Ovary (tissue), 3 donors: ENCODE data around the gene CACNA1C.

ENCODE experiments used
- EP300 ChIP-seq: sonication (generic); formaldehyde crosslinking; IDR thresholded peaks from one replicate; pipeline ENCODE4 v1.6.1; 2017; ENCODE audit warnings: antibody characterized with exemption
- POLR2A ChIP-seq: fragments of 450-650 bp; IDR thresholded peaks from one replicate; pipeline ENCODE4 v1.6.1; 2017; ENCODE audit warnings: antibody characterized with exemption, mild to moderate bottlenecking, moderate library complexity
- TF ChIP-seq, protein P1 (sequence below), 3 donors: fragments of 450-650 bp in 2 of 3; fragments of 200-600 bp in 1 of 3; IDR thresholded peaks; one replicate each; pipeline versions ENCODE4 v1.5.1 to v1.8.0; 2016 to 2022; ENCODE audit warnings: antibody characterized with exemption in 3 of 3, mild to moderate bottlenecking in 1 of 3
- donor health status: DM: no; HTN: no; CAD: no.

DNA sequence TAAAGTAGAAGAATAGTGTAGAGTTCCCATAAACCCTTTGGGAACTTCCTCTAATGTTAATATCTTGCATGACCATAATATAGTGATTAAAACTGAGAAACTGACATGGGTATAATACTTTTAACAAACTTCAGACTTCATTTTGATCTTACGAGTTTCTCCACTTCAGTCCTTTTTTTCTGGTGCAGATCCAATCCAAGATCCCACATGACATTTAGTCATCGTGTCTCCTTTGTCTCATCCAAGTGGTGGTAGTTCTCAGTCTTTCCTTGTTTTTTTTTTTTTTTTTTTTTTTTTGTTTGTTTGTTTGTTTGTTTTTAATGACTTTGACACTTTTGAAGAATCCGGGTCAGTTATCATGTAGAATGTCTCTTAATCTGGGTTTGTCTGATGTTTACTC is 179.2 kb downstream of the CACNA1C start:
- TF ChIP-seq, protein P1, sequence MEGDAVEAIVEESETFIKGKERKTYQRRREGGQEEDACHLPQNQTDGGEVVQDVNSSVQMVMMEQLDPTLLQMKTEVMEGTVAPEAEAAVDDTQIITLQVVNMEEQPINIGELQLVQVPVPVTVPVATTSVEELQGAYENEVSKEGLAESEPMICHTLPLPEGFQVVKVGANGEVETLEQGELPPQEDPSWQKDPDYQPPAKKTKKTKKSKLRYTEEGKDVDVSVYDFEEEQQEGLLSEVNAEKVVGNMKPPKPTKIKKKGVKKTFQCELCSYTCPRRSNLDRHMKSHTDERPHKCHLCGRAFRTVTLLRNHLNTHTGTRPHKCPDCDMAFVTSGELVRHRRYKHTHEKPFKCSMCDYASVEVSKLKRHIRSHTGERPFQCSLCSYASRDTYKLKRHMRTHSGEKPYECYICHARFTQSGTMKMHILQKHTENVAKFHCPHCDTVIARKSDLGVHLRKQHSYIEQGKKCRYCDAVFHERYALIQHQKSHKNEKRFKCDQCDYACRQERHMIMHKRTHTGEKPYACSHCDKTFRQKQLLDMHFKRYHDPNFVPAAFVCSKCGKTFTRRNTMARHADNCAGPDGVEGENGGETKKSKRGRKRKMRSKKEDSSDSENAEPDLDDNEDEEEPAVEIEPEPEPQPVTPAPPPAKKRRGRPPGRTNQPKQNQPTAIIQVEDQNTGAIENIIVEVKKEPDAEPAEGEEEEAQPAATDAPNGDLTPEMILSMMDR (IDR thresholded peaks at IDR 0.05): no peak
- TF ChIP-seq POLR2A: no peak
- TF ChIP-seq EP300: no peak
